Calu3 (cell line): ENCODE measurements around the gene SORBS2. TPM values are rescaled to one million over a fixed set of nuclear protein-coding genes. Genes with fewer than 3 reads are reported as not detected.

Experiments used
- BruUV-seq: library from RNA; stranded (reverse); fragments of 400-500 nt; replicated peaks from 2 replicates; lab custom pipeline; 2021; lab: Mats Ljungman, UMichigan
- CTCF ChIA-PET: fragments of 300-600 bp; sonication (Branson Sonifier 250); formaldehyde crosslinking; loops from one replicate; lab custom pipeline; 2022; ENCODE audit warnings: antibody characterized with exemption; lab: Charles Lee
- DNase-seq: peaks from one replicate; pipeline ENCODE4 v3.0.0; 2022
- H3K27ac Mint-ChIP-seq: one replicate; pipeline ENCODE4 v1.8.0; 2022; ENCODE audit warnings: mixed read lengths; ENCODE audit not compliant: unreplicated experiment
- H3K27me3 Mint-ChIP-seq: one replicate; pipeline ENCODE4 v1.8.0; 2022; ENCODE audit warnings: mixed read lengths; ENCODE audit not compliant: unreplicated experiment
- H3K36me3 Mint-ChIP-seq: one replicate; pipeline ENCODE4 v1.8.0; 2022; ENCODE audit warnings: mild to moderate bottlenecking, moderate library complexity, mixed read lengths; ENCODE audit not compliant: insufficient read depth, unreplicated experiment
- H3K4me1 Mint-ChIP-seq: one replicate; pipeline ENCODE4 v1.8.0; 2022; ENCODE audit warnings: mild to moderate bottlenecking, low read depth, mixed read lengths; ENCODE audit not compliant: unreplicated experiment
- H3K4me3 Mint-ChIP-seq: one replicate; pipeline ENCODE4 v1.8.0; 2022; ENCODE audit warnings: mild to moderate bottlenecking, low read depth, moderate library complexity, mixed read lengths; ENCODE audit not compliant: unreplicated experiment
- H3K9me3 Mint-ChIP-seq: one replicate; pipeline ENCODE4 v1.8.0; 2022; ENCODE audit warnings: low read depth, mixed read lengths; ENCODE audit not compliant: unreplicated experiment
- CTCF ChIP-seq: fragments of 200-600 bp; IDR thresholded peaks from one replicate; pipeline ENCODE4 v1.8.0; 2022; ENCODE audit warnings: antibody characterized with exemption; ENCODE audit not compliant: unreplicated experiment
- intact Hi-C: fragments of 100-400 bp; cut with micrococcal nuclease; formaldehyde crosslinking; loops from one replicate; pipeline ENCODE4 v1.10.0; 2022; ENCODE audit not compliant: unreplicated experiment
- total RNA-seq: library from RNA; stranded (reverse); gene quantifications from 2 replicates; pipeline ENCODE4 v1.2.3, GENCODE V29; 2022

SORBS2 gene
- total RNA-seq, 1 experiment from 2014 or later = 52.8 TPM

- Mint-ChIP-seq H3K4me1 (peaks cover 9% of the 10 kb centered on the region), H3K27ac (no peak overlapping the region), H3K4me3 (no peak overlapping the region), H3K27me3 (no peaks in the 10 kb centered on the region), H3K9me3 (no peaks in the 10 kb centered on the region), H3K36me3 (no peaks in the 10 kb centered on the region)
- intact Hi-C loops = no loop called here
- BruUV-seq = no TSS peak
- TF ChIP-seq CTCF = no peak
- CTCF ChIA-PET = no interaction called here
- no peak for DNase-seq
These were observed 69.2 kb downstream of the SORBS2 start for GRCh38 chr4:185742766-185743165.

DNA sequence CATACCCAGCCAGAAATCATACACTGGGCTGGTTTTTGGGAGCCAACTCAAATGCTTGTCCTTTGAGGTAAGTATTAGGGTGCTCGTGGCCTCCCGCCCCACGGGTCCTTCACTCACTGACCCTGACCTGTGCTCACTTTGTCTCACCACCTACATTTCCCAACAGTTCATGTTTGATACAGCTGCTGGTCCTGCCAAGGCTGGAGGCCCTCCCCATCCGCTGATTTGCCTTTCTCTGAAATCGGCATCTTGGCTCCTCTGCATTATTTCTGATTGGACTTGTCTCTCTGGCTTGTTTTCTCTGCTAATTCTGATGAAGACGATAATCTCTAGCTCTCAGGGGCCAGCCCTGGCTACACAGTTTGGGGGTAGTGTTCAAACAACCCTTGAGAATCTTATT lies 70.2 kb downstream of the SORBS2 start:
- BruUV-seq = no TSS peak
- CTCF ChIA-PET = no interaction called here

GRCh38 chr4:185740471-185740873 lies 71.5 kb downstream of the SORBS2 start:
- H3K27me3 Mint-ChIP-seq = no peaks in the 10 kb centered on the region
- no peaks in the 10 kb centered on the region for H3K36me3 Mint-ChIP-seq
- no TSS peak for BruUV-seq
- H3K9me3 Mint-ChIP-seq = no peaks in the 10 kb centered on the region
- peaks cover 9% of the 10 kb centered on the region for H3K4me1 Mint-ChIP-seq
- TF ChIP-seq CTCF = no peak
- DNase-seq = no peak
- H3K4me3 Mint-ChIP-seq = no peak overlapping the region
- H3K27ac Mint-ChIP-seq = no peak overlapping the region
- intact Hi-C loops = no loop called here
- CTCF ChIA-PET = no interaction called here

More for the DNA sequence above, 70.2 kb downstream of the SORBS2 start:
- H3K9me3 Mint-ChIP-seq = no peaks in the 10 kb centered on the region
- DNase-seq = no peak
- H3K36me3 Mint-ChIP-seq = no peaks in the 10 kb centered on the region
- intact Hi-C loops = no loop called here
- no peak for TF ChIP-seq CTCF
- H3K4me1 Mint-ChIP-seq = peaks cover 9% of the 10 kb centered on the region
- H3K27me3 Mint-ChIP-seq = no peaks in the 10 kb centered on the region
- H3K27ac Mint-ChIP-seq = no peak overlapping the region
- no peak overlapping the region for H3K4me3 Mint-ChIP-seq

DNA sequence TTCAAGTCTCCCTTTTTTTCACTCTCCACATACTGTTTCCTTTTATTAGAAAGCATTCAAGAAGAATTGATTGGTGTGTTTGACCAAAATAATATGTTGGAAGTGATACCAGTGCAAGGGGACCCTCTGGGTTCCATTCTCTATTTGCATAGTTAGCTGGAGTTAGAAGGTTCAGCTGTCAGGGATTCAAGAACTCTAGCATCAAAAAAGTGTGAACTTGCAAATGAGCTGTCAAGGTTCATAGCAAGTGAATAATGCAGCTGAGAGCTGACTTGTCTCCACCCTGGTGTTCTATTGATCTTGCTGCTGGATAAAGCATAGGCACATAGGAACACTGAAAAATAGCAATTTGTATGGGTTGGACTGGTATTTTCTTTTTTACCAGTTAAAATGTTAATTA lies 73.2 kb downstream of the SORBS2 start:
- BruUV-seq = no TSS peak
- Mint-ChIP-seq H3K27me3 (no peaks in the 10 kb centered on the region), H3K4me1 (peaks cover 9% of the 10 kb centered on the region), H3K36me3 (no peaks in the 10 kb centered on the region), H3K27ac (no peak overlapping the region), H3K9me3 (no peaks in the 10 kb centered on the region), H3K4me3 (no peak overlapping the region)
- intact Hi-C loops = no loop called here
- DNase-seq = no peak
- TF ChIP-seq CTCF = no peak
- CTCF ChIA-PET = no interaction called here
